ENCODE data around the gene MASP2.
A peak's percentile ranks its signal among the peaks of the same experiment; 100 is the strongest.

Gene MASP2

DNA sequence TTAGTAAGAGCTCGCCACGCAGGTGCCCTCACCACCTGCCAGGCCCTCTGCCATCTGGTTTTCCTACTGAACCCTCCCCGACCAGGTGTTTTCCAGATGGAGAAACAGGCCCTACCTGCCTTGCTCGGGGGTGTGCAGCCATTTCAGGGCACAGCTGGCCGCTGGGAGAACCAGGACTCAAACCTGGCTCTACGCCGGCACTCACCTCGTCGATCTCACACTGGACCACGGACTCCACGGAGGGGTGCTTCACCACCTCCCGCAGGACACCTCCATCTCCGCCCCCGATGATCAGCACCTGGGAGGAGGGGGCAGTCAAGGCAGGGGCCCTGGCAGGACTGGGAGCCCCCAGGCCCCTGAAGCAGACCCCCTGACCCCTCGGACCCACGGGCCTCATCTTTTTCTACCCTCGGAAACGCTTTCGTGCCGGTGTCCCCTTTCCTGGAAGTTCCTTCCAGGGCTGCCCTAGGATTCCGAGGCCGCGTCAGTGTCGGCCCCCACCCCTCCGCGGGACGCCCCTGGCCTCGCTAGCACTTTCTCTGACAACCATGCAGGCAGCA lies 11.6 kb upstream of the MASP2 start:
- no peak for DNase-seq
- Histone ChIP-seq H3K27ac (ENCODE audit: insufficient read depth, low read length, poor library complexity, severe bottlenecking) (peak overlapping the region; percentile 53), H3K4me3 (ENCODE audit: insufficient read depth, low read depth, low read length, poor library complexity, severe bottlenecking) (peak overlapping the region; percentile 91), H3K27me3 (replicated peaks; ENCODE audit: control insufficient read depth, insufficient read depth, low read length, poor library complexity, severe bottlenecking) (no peaks in the 10 kb centered on the region), H3K36me3 (ENCODE audit: control insufficient read depth, insufficient read depth, low read length) (peaks cover 15% of the 10 kb centered on the region), H3K9me3 (ENCODE audit: control insufficient read depth, low read length) (no peaks in the 10 kb centered on the region), H3K4me1 (ENCODE audit: control insufficient read depth, insufficient read depth, low read length, poor library complexity, severe bottlenecking) (peaks cover 17% of the 10 kb centered on the region)

DNA sequence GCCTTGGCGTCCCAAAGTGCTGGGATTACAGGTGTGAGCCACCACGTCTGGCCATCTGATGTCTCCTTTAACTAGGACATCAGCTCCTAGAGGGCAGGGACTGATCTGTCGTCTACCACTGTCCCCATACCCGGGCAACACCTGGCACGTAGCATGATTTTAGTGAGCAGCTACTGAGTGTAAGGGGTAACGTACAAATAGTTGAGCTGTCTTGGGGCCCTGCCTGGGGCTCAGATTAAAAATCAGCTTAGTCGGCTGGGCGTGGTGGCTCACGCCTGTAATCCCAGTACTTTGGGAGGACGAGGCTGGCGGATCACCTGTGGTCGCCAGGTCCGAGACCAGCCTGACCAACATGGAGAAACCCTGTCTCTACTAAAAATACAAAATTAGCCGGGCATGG lies 11.0 kb upstream of the MASP2 start:
- peaks cover 15% of the 10 kb centered on the region for H3K36me3 ChIP-seq (ENCODE audit: control insufficient read depth, insufficient read depth, low read length)
- H3K27ac ChIP-seq (ENCODE audit: insufficient read depth, low read length, poor library complexity, severe bottlenecking): no peak overlapping the region
- no peak overlapping the region for H3K4me3 ChIP-seq (ENCODE audit: insufficient read depth, low read depth, low read length, poor library complexity, severe bottlenecking)
- no peak for DNase-seq
- peaks cover 17% of the 10 kb centered on the region for H3K4me1 ChIP-seq (ENCODE audit: control insufficient read depth, insufficient read depth, low read length, poor library complexity, severe bottlenecking)
- H3K9me3 ChIP-seq (ENCODE audit: control insufficient read depth, low read length): no peaks in the 10 kb centered on the region
- H3K27me3 ChIP-seq (replicated peaks; ENCODE audit: control insufficient read depth, insufficient read depth, low read length, poor library complexity, severe bottlenecking): no peaks in the 10 kb centered on the region

DNA sequence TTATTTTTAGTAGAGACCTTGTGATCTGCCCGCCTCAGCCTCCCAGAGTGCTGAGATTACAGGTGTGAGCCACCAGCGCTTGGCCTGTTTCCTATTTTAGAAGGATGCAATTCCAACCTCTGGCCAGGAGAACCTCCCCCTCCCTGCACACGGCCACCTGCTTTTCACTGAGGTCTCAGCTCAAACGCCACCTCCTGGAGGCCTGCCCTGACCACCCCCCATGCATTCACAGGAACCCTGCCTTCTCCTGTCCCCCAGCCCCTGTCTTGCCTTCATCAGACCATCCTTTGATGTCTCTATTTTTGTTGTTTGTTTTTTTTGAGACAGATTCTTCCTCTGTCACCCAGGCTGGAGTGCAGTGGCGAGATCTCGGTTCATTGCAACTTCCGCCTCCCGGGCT lies 10.4 kb upstream of the MASP2 start:
- Histone ChIP-seq H3K36me3 (ENCODE audit: control insufficient read depth, insufficient read depth, low read length) (peaks cover 15% of the 10 kb centered on the region), H3K4me1 (ENCODE audit: control insufficient read depth, insufficient read depth, low read length, poor library complexity, severe bottlenecking) (peaks cover 17% of the 10 kb centered on the region), H3K27me3 (replicated peaks; ENCODE audit: control insufficient read depth, insufficient read depth, low read length, poor library complexity, severe bottlenecking) (no peaks in the 10 kb centered on the region), H3K9me3 (ENCODE audit: control insufficient read depth, low read length) (no peaks in the 10 kb centered on the region), H3K27ac (ENCODE audit: insufficient read depth, low read length, poor library complexity, severe bottlenecking) (no peak overlapping the region), H3K4me3 (ENCODE audit: insufficient read depth, low read depth, low read length, poor library complexity, severe bottlenecking) (no peak overlapping the region)
- no peak for DNase-seq

DNA sequence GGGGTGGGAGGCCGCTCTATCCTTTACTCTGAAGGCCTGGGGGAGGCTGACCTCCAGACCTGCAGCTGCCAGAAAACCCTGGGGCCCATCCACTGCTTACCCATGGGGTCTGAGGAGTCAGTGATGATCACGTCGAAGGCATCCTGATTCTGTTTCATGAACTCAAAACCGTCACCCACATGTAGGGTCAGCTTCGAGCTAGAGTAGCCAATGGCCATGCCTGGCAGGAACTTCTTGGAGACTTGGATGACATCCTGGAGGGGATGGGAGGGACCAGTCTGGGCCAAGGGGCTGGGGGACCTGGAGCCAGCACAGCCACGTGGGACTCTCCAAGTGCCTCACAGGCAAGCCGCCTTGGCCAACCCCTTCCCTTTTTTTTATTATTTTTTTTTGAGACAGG lies 9.5 kb upstream of the MASP2 start:
- Histone ChIP-seq H3K27ac (ENCODE audit: insufficient read depth, low read length, poor library complexity, severe bottlenecking) (no peak overlapping the region), H3K36me3 (ENCODE audit: control insufficient read depth, insufficient read depth, low read length) (peaks cover 15% of the 10 kb centered on the region), H3K4me1 (ENCODE audit: control insufficient read depth, insufficient read depth, low read length, poor library complexity, severe bottlenecking) (peaks cover 17% of the 10 kb centered on the region), H3K4me3 (ENCODE audit: insufficient read depth, low read depth, low read length, poor library complexity, severe bottlenecking) (no peak overlapping the region), H3K27me3 (replicated peaks; ENCODE audit: control insufficient read depth, insufficient read depth, low read length, poor library complexity, severe bottlenecking) (no peaks in the 10 kb centered on the region), H3K9me3 (ENCODE audit: control insufficient read depth, low read length) (no peaks in the 10 kb centered on the region)
- no peak for DNase-seq

DNA sequence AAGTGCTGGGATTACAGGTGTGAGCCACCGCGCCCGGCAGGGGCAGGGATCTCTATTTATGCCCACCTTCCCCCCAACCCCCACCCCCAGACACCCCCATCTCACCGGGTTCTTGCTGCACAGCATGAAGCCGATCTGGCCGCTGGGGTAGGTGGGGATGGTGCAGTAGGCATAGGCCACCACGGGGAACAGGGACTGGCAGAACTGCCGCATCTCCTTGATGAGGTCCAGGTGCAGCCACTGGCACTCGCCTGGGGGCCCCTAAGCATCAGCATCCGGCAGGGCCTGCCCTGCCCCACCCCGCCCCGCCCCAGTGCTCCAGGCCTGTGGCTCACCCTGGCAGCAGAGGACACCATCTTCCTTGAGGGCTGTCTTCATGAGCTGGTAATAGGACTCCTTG lies 8.6 kb upstream of the MASP2 start:
- no peak for DNase-seq
- Histone ChIP-seq H3K9me3 (ENCODE audit: control insufficient read depth, low read length) (no peaks in the 10 kb centered on the region), H3K27me3 (replicated peaks; ENCODE audit: control insufficient read depth, insufficient read depth, low read length, poor library complexity, severe bottlenecking) (no peaks in the 10 kb centered on the region), H3K4me1 (ENCODE audit: control insufficient read depth, insufficient read depth, low read length, poor library complexity, severe bottlenecking) (peaks cover 12% of the 10 kb centered on the region), H3K36me3 (ENCODE audit: control insufficient read depth, insufficient read depth, low read length) (peaks cover 15% of the 10 kb centered on the region), H3K4me3 (ENCODE audit: insufficient read depth, low read depth, low read length, poor library complexity, severe bottlenecking) (no peak overlapping the region), H3K27ac (ENCODE audit: insufficient read depth, low read length, poor library complexity, severe bottlenecking) (no peak overlapping the region)

DNA sequence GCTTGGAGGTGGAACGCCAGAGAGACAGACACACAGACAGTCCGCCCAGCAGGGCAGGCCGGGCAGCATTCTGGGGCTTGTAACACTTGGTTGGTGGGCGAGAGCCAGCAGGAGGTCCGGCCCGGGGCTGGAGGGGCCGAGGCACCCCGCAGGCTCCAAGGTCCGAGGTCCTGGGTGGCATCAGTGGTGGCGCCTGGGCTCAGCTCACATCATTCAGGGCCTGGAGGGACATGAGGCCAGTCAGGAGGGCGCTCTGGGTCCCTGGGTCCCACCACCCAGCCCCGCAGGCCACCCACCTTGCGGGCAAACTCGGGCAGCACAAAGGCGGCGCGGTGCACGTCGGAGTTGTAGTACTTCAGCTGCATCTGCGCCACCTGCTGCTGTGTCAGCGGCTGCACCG lies 7.6 kb upstream of the MASP2 start:
- Histone ChIP-seq H3K27me3 (replicated peaks; ENCODE audit: control insufficient read depth, insufficient read depth, low read length, poor library complexity, severe bottlenecking) (no peaks in the 10 kb centered on the region), H3K36me3 (ENCODE audit: control insufficient read depth, insufficient read depth, low read length) (peaks cover 15% of the 10 kb centered on the region), H3K4me3 (ENCODE audit: insufficient read depth, low read depth, low read length, poor library complexity, severe bottlenecking) (no peak overlapping the region)

DNA sequence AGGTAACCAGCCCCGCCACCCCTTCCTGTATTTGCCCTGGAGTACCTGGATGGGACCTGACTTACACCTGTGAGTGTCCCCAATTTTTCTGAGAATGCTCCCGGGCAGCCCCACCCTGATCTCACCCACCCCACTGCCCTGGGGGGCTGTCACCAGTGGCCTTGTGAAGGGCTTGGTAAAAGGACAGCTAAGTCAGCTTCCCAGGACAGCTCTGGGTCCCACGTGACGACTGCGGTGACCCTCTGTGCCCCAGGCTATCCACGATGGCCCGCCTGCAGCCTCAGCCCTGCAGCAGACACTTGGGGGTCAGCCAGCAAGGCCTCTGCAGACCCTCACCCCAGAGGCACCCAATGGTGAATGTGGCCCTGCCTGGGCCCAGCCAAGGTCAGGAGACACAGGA lies 7.1 kb upstream of the MASP2 start:
- H3K36me3 ChIP-seq (ENCODE audit: control insufficient read depth, insufficient read depth, low read length): peaks cover 15% of the 10 kb centered on the region
- H3K4me1 ChIP-seq (ENCODE audit: control insufficient read depth, insufficient read depth, low read length, poor library complexity, severe bottlenecking): peaks cover 7% of the 10 kb centered on the region
- no peaks in the 10 kb centered on the region for H3K27me3 ChIP-seq (replicated peaks; ENCODE audit: control insufficient read depth, insufficient read depth, low read length, poor library complexity, severe bottlenecking)
- no peak for DNase-seq
- H3K4me3 ChIP-seq (ENCODE audit: insufficient read depth, low read depth, low read length, poor library complexity, severe bottlenecking): no peak overlapping the region
- no peak overlapping the region for H3K27ac ChIP-seq (ENCODE audit: insufficient read depth, low read length, poor library complexity, severe bottlenecking)
- no peaks in the 10 kb centered on the region for H3K9me3 ChIP-seq (ENCODE audit: control insufficient read depth, low read length)

More for the DNA sequence above, 7.6 kb upstream of the MASP2 start:
- peaks cover 12% of the 10 kb centered on the region for H3K4me1 ChIP-seq (ENCODE audit: control insufficient read depth, insufficient read depth, low read length, poor library complexity, severe bottlenecking)
- H3K9me3 ChIP-seq (ENCODE audit: control insufficient read depth, low read length): no peaks in the 10 kb centered on the region
- no peak for DNase-seq
- H3K27ac ChIP-seq (ENCODE audit: insufficient read depth, low read length, poor library complexity, severe bottlenecking): no peak overlapping the region

DNA sequence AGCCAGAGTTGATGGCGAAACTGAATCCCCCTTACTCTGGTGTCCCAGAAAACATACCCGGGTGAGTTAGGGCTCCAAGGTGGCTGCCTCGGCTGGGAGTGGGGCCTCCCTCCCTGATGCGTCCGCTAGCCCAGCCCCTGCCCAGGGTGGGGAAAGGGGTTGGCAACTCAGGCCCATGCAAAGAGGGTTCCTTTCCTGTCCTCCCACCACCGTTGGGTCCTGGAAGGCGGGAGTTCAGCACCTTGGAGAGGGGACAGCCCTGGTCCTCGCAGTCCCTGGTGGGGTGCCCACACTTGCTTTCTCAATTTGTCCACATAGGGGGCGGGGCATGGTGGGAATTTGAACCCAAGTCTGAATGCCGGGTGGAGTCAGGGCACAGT lies 6.7 kb upstream of the MASP2 start:
- peaks cover 3% of the 10 kb centered on the region for H3K4me1 ChIP-seq (ENCODE audit: control insufficient read depth, insufficient read depth, low read length, poor library complexity, severe bottlenecking)
- H3K4me3 ChIP-seq (ENCODE audit: insufficient read depth, low read depth, low read length, poor library complexity, severe bottlenecking): no peak overlapping the region
- H3K36me3 ChIP-seq (ENCODE audit: control insufficient read depth, insufficient read depth, low read length): peaks cover 15% of the 10 kb centered on the region
- H3K9me3 ChIP-seq (ENCODE audit: control insufficient read depth, low read length): no peaks in the 10 kb centered on the region
- H3K27ac ChIP-seq (ENCODE audit: insufficient read depth, low read length, poor library complexity, severe bottlenecking): no peak overlapping the region
- H3K27me3 ChIP-seq (replicated peaks; ENCODE audit: control insufficient read depth, insufficient read depth, low read length, poor library complexity, severe bottlenecking): no peaks in the 10 kb centered on the region
- DNase-seq: no peak

DNA sequence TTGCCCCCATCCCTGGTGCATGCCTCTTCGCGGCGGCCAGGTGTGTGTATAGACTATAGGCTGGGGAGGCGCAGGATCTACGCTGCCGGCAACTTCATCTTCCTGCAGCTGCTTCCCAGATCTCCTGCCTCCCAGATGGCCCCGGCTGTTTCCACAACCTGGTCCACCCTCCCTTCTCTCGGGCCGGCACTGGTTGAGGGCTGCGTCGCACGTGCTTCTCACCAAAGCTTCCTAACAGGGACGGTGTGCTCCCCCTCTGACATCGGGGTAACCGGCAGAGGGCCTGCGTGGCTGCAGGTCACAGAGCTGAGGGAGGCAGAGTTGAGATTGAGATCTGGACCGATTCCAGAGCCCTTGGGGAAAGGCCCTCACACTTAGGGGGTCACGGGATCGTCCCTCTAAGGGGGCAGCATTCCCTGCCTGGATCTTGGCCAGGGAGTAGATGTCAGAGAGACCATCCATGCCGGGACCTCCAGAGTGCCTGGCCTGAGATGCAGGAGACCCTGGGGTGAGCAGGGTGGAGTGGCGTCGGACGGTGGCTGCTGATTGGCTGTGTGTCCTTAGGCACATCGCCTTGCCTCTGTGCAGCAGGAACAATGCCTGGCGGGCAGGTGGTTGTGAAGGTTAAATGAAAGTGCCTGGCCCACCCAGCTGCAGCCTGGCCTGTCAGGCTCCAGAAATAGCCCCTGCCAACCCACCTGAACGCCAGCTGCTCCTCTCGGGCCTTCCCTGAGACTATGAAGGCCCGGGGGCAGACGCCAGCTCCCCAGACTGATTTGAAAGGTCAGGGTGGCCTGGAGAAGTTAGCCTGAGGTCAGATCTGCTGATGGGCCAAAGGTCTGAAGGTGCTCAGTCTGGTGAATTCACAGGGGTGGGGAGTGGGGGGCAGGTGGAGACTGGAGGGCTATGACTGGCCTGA lies 6.1 kb upstream of the MASP2 start:
- no peak overlapping the region for H3K4me3 ChIP-seq (ENCODE audit: insufficient read depth, low read depth, low read length, poor library complexity, severe bottlenecking)
- H3K4me1 ChIP-seq (ENCODE audit: control insufficient read depth, insufficient read depth, low read length, poor library complexity, severe bottlenecking): no peaks in the 10 kb centered on the region
- no peak for DNase-seq
- H3K27ac ChIP-seq (ENCODE audit: insufficient read depth, low read length, poor library complexity, severe bottlenecking): no peak overlapping the region
- H3K9me3 ChIP-seq (ENCODE audit: control insufficient read depth, low read length): no peaks in the 10 kb centered on the region
- no peaks in the 10 kb centered on the region for H3K27me3 ChIP-seq (replicated peaks; ENCODE audit: control insufficient read depth, insufficient read depth, low read length, poor library complexity, severe bottlenecking)
- peaks cover 15% of the 10 kb centered on the region for H3K36me3 ChIP-seq (ENCODE audit: control insufficient read depth, insufficient read depth, low read length)

DNA sequence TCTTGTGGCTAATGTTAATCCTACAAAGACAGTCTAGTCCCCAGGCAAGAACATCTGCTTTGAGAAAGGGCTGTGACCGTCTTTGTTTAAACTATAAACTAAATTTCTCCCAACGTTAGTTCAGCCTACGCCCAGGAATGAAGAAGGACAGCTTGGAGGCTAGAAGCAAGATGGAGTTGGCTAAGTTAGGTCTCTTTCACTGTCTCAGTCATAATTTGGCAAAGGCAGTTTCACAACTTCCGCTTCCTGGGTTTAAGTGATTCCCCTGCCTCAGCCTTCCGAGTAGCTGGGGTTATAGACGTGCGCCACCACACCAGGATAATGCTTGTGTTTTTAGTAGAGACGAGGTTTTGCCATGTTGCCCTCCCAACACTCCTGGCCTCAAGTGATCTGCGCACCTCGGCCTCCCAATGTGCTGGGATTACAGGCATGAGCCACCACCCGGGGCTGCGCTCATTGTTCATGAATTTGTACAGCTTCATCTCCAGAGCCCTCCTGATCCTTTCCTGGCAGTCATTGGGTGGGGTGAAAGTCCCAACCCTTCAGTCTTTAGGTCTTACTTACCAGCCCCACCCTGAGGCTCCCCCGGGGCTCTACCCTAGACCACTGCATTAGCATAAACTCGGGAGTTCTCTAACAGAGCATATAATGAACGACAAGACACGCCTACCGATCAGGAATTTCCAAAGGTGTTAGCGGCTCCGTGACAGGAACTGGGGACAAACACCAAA lies 4.9 kb upstream of the MASP2 start:
- H3K27ac ChIP-seq (ENCODE audit: insufficient read depth, low read length, poor library complexity, severe bottlenecking): no peak overlapping the region
- no peak overlapping the region for H3K4me3 ChIP-seq (ENCODE audit: insufficient read depth, low read depth, low read length, poor library complexity, severe bottlenecking)
- no peaks in the 10 kb centered on the region for H3K27me3 ChIP-seq (replicated peaks; ENCODE audit: control insufficient read depth, insufficient read depth, low read length, poor library complexity, severe bottlenecking)
- H3K4me1 ChIP-seq (ENCODE audit: control insufficient read depth, insufficient read depth, low read length, poor library complexity, severe bottlenecking): no peaks in the 10 kb centered on the region
- H3K9me3 ChIP-seq (ENCODE audit: control insufficient read depth, low read length): no peaks in the 10 kb centered on the region
- no peak for DNase-seq
- H3K36me3 ChIP-seq (ENCODE audit: control insufficient read depth, insufficient read depth, low read length): peaks cover 15% of the 10 kb centered on the region
